Stomach (tissue), 9 donors: ENCODE results near the gene KCTD5. TPM values are rescaled to one million over a fixed set of nuclear protein-coding genes. Genes with fewer than 3 reads are reported as not detected.
"Not testable (repeated sequence)": the region's sequence is repeated elsewhere in the genome, so short reads cannot be mapped to it uniquely, and the experiment has no call there.

Source experiments
- DNase-seq, 2 donors: peaks; one replicate each; pipeline versions ENCODE4 v3.0.0 to v3.0.0-alpha.2; 2013 to 2019
- H3K27ac ChIP-seq, 5 donors: fragments of 200-600 bp in 4 of 5; sonication (generic) in 4 of 5; one replicate each; pipeline ENCODE4 v1.5.1; 2013 to 2019; ENCODE audit warnings: mild to moderate bottlenecking in 1 of 5, moderate library complexity in 1 of 5
- H3K27me3 ChIP-seq, 3 donors: fragments of 200-600 bp; sonication (generic); one replicate each; pipeline ENCODE4 v1.5.1; 2017 to 2019; ENCODE audit warnings: mixed run types in 1 of 3
- H3K36me3 ChIP-seq, 4 donors: fragments of 200-600 bp; sonication (generic); 1 replicate in 3 of 4; 2 replicates in 1 of 4; pipeline ENCODE4 v1.5.1; 2016 to 2019
- H3K4me1 ChIP-seq, 4 donors: fragments of 200-600 bp; sonication (generic); one replicate each; pipeline ENCODE4 v1.5.1; 2016 to 2019
- H3K4me3 ChIP-seq, 4 donors: fragments of 200-600 bp; sonication (generic) in 3 of 4; one replicate each; pipeline ENCODE4 v1.5.1; 2016 to 2019; ENCODE audit warnings: mild to moderate bottlenecking in 1 of 4
- H3K9me3 ChIP-seq, 4 donors: fragments of 200-600 bp; sonication (generic); one replicate each; pipeline ENCODE4 v1.5.1; 2016 to 2019
- CTCF ChIP-seq, 7 experiments: fragments of 450-650 bp in 4 of 7; fragments of 200-600 bp in 3 of 7; sonication (generic) in 3 of 7; IDR thresholded peaks; one replicate each; pipeline ENCODE4 v1.5.1; 2016 to 2019; ENCODE audit warnings: antibody characterized with exemption in 7 of 7, control low read depth in 2 of 7, mild to moderate bottlenecking in 1 of 7
- EP300 ChIP-seq: sonication (generic); formaldehyde crosslinking; IDR thresholded peaks from one replicate; pipeline ENCODE4 v1.6.1; 2017; ENCODE audit warnings: antibody characterized with exemption
- POLR2A ChIP-seq, 4 donors: fragments of 450-650 bp; IDR thresholded peaks; one replicate each; pipeline ENCODE4 v1.6.1; 2016; ENCODE audit warnings: antibody characterized with exemption in 4 of 4, control low read depth in 2 of 4, mild to moderate bottlenecking in 1 of 4, moderate library complexity in 1 of 4
- POLR2AphosphoS5 ChIP-seq, 3 donors: sonication (generic); formaldehyde crosslinking; IDR thresholded peaks; one replicate each; pipeline ENCODE4 v1.6.1; 2016; ENCODE audit warnings: antibody characterized with exemption in 3 of 3
- WGBS, 5 donors: extraction: QIAGEN DNeasy Blood & Tissue Kit in 3 of 5; methylation state at CpG; one replicate each; pipeline versions ENCODE4 v1.1.5 to v1.1.7; 2013 to 2018; 5-methylcytosine and 5-hydroxymethylcytosine counted together
- intact Hi-C: fragments of 100-400 bp; cut with DNase I; formaldehyde crosslinking; loops from one replicate; pipeline ENCODE4 v1.15.1; 2023; ENCODE audit warnings: low total_unique reads
- polyA plus RNA-seq, 3 donors: library from polyadenylated mRNA; stranded (reverse); fragments of 200-250 nt; gene quantifications; one replicate each; pipeline ENCODE4 v1.2.3, GENCODE V29; 2013
- total RNA-seq, 5 donors: library from RNA; depleted of rRNA; stranded (reverse); fragments of >200 nt; gene quantifications; one replicate each; pipeline versions ENCODE4 v1.1.0 to v1.2.3, GENCODE V29; 2014 to 2016
- donor health status: healthy with polysubstance abuse.
- donor health status: Bipolar disorder and iron deficiency.
- donor health status: healthy.

Gene KCTD5
- total and polyA plus RNA-seq, 8 donors: 0.89 to 45.6 (median 24.7) TPM

GRCh38 chr16:2719328-2720063 is 37.2 kb downstream of the KCTD5 start:
- intact Hi-C loops: no loop called here

GRCh38 chr16:2720064-2720457 is 37.7 kb downstream of the KCTD5 start, which contains the start of gene PRSS27:
PRSS27 (minus strand) TSS chr16:2720224; CDS start chr16:2720160, 64 bp downstream.
- peaks cover 0 to 25% (median 15%) of the 10 kb centered on the region in 3 donors for H3K27me3 ChIP-seq
- 70 to 82% (median 81%) methylated on average over 16 to 26 of the region's 26 CpGs for WGBS, 5 donors
- peak within 1 kb of the TSS; percentile 66 to 92 (median 87) for H3K27ac ChIP-seq
- H3K4me3 ChIP-seq: peak within 1 kb of the TSS; percentile 59 to 70 (median 68)
- no peak for DNase-seq
- intact Hi-C loops: no loop called here
- no peaks in the 10 kb centered on the region for H3K36me3 ChIP-seq
- TF ChIP-seq POLR2A (IDR thresholded peaks at IDR 0.05) (no peak), EP300 (no peak), CTCF (IDR thresholded peaks at IDR 0.05) (no peak), POLR2AphosphoS5 (IDR thresholded peaks at IDR 0.05) (no peak)
- H3K9me3 ChIP-seq: no peaks in the 10 kb centered on the region
- peaks cover 26 to 43% (median 38%) of the 10 kb centered on the region in 4 donors for H3K4me1 ChIP-seq

More at GRCh38 chr16:2719328-2720063, 37.2 kb downstream of the KCTD5 start:
- peak; percentile 55 to 68 for DNase-seq
- TF ChIP-seq CTCF (IDR thresholded peaks at IDR 0.05) (no peak), EP300 (no peak), POLR2AphosphoS5 (IDR thresholded peaks at IDR 0.05) (peak in 1 of 3 donors; percentile 33)
- no peaks in the 10 kb centered on the region for H3K36me3 ChIP-seq
- WGBS, 5 donors: 40 to 66% (median 51%) methylated on average over 6 to 16 of the region's 16 CpGs
- H3K4me3 ChIP-seq: no peak overlapping the region
- H3K27me3 ChIP-seq: peaks cover 0 to 19% (median 10%) of the 10 kb centered on the region in 3 donors
- peak overlapping the region in 3 of 5 donors; percentile 41 to 87 (median 85) for H3K27ac ChIP-seq
- H3K4me1 ChIP-seq: peaks cover 26 to 43% (median 38%) of the 10 kb centered on the region in 4 donors
- H3K9me3 ChIP-seq: no peaks in the 10 kb centered on the region

- Histone ChIP-seq H3K27me3 (peaks cover 0 to 22% (median 8%) of the 10 kb centered on the region in 3 donors), H3K4me3 (peak overlapping the region; percentile 59 to 70 (median 68)), H3K36me3 (no peaks in the 10 kb centered on the region), H3K4me1 (peaks cover 19 to 34% (median 29%) of the 10 kb centered on the region in 4 donors), H3K9me3 (no peaks in the 10 kb centered on the region), H3K27ac (peak overlapping the region; percentile 66 to 92 (median 87))
- DNase-seq: peak; percentile 84 to 95
- intact Hi-C loops: no loop called here
- peak in 3 of 7 experiments; percentile 76 to 95 (median 87) for TF ChIP-seq CTCF (IDR thresholded peaks at IDR 0.05)
- no peak for TF ChIP-seq EP300
- TF ChIP-seq POLR2A (IDR thresholded peaks at IDR 0.05): no peak
- peak in 2 of 3 donors; percentile 32 to 76 for TF ChIP-seq POLR2AphosphoS5 (IDR thresholded peaks at IDR 0.05)
- WGBS, 5 donors: 2 to 9% (median 2%) methylated on average over 30 to 97 of the region's 99 CpGs
These were observed 38.7 kb downstream of the KCTD5 start for GRCh38 chr16:2720719-2721633.

GRCh38 chr16:2721634-2722173 is 39.4 kb downstream of the KCTD5 start:
- H3K4me3 ChIP-seq: peak overlapping the region; percentile 59 to 70 (median 68)
- peaks cover 0 to 16% (median 8%) of the 10 kb centered on the region in 3 donors for H3K27me3 ChIP-seq
- WGBS, 5 donors: 38 to 43% (median 42%) methylated on average over 14 of the region's 14 CpGs
- H3K27ac ChIP-seq: peak overlapping the region in 4 of 5 donors; percentile 85 to 92 (median 88)
- DNase-seq, intact Hi-C loops, H3K36me3 ChIP-seq, H3K9me3 ChIP-seq: not testable (repeated sequence)
- peaks cover 19 to 32% (median 29%) of the 10 kb centered on the region in 4 donors for H3K4me1 ChIP-seq
